Activated CD4-positive, alpha-beta T cell treated with anti-CD3 and anti-CD28 coated beads for 36 hours (primary cell): Measurements from ENCODE around the gene PSKH1. TPM values are rescaled to one million over a fixed set of nuclear protein-coding genes. Genes with fewer than 3 reads are reported as not detected.

Source experiments
- ATAC-seq: fragments of 200-7000 bp; cut with Tn5 transposase; one replicate; pipeline ENCODE4 v1.10.0; 2021; ENCODE audit warnings: mild to moderate bottlenecking, moderate library complexity
- CTCF ChIA-PET: fragments of 350-600 bp; sonication (Branson Sonifier 250); formaldehyde crosslinking; loops from one replicate; lab custom pipeline; 2021; ENCODE audit warnings: antibody characterized with exemption; lab: Charles Lee
- POLR2A ChIA-PET: fragments of 350-600 bp; sonication (Branson Sonifier 250); formaldehyde crosslinking; loops from one replicate; lab custom pipeline; 2021; ENCODE audit warnings: antibody characterized with exemption, inconsistent platforms; lab: Charles Lee
- DNase-seq: peaks from one replicate; pipeline ENCODE4 v3.0.0-alpha.2; 2020
- H3K27ac Mint-ChIP-seq: one replicate; pipeline ENCODE4 v1.8.0; 2021; ENCODE audit warnings: mixed read lengths
- H3K27me3 Mint-ChIP-seq: one replicate; pipeline ENCODE4 v1.8.0; 2021; ENCODE audit warnings: mixed read lengths
- H3K36me3 Mint-ChIP-seq: one replicate; pipeline ENCODE4 v1.8.0; 2021; ENCODE audit warnings: low read depth, mixed read lengths
- H3K4me1 Mint-ChIP-seq: one replicate; pipeline ENCODE4 v1.8.0; 2021; ENCODE audit warnings: mixed read lengths
- H3K4me3 Mint-ChIP-seq: one replicate; pipeline ENCODE4 v1.8.0; 2021; ENCODE audit warnings: mild to moderate bottlenecking, moderate library complexity, mixed read lengths
- H3K9me3 Mint-ChIP-seq: one replicate; pipeline ENCODE4 v1.8.0; 2021; ENCODE audit warnings: low read depth, mixed read lengths
- intact Hi-C, 2 experiments: fragments of 100-400 bp; cut with DNase I in 1 of 2; cut with micrococcal nuclease in 1 of 2; formaldehyde crosslinking; loops; one replicate each; pipeline versions ENCODE4 v1.14.2 to v1.15.1; 2022 to 2024; cut with DNase I, micrococcal nuclease
- total RNA-seq, 2 experiments: library from RNA; stranded (reverse); gene quantifications; one replicate each; pipeline ENCODE4 v1.2.3, GENCODE V29; 2021

The PSKH1 gene
- total RNA-seq, 2 experiments from 2014 or later = 11.7 to 11.9 TPM

GRCh38 chr16:67878846-67879245, 14.2 kb upstream of the PSKH1 start:
- Mint-ChIP-seq H3K36me3 (peaks cover 31% of the 10 kb centered on the region), H3K4me1 (peaks cover 21% of the 10 kb centered on the region), H3K27ac (no peak overlapping the region), H3K9me3 (no peaks in the 10 kb centered on the region), H3K27me3 (no peaks in the 10 kb centered on the region), H3K4me3 (no peak overlapping the region)
- ATAC-seq = no peak
- intact Hi-C loops = no loop called here
- POLR2A ChIA-PET = no interaction called here
- CTCF ChIA-PET = interaction anchor here (0.6 to 1.2 kb wide), 3 partner anchors 31 to 162 kb away, joined by 3 to 4 read pairs (median 3); no protein-coding TSS in a partner anchor
- no peak for DNase-seq

DNA sequence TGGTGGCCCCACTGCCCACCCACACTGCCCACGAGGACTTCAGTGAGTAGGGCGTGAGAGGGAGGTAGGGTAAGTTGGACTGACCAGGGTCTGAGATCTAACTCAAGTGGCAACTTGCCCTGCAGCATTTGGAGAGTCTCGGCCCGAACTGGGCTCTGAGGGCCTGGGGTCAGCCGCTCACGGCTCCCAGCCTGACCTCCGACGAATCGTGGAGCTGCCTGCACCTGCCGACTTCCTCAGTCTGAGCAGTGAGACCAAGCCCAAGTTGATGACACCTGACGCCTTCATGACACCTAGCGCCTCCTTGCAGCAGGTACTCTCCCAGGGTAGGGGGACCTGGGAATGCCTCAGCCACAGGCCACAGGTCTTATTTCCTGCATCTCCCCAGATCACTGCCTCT, 13.6 kb upstream of the PSKH1 start:
- DNase-seq (no peak), ATAC-seq (no peak)
- ChIA-PET POLR2A (interaction anchor here (0.7 kb wide), 1 partner anchor 15 kb away, joined by 3 read pairs; no protein-coding TSS in a partner anchor), CTCF (interaction anchor here (0.6 to 1.2 kb wide), 2 partner anchors 34 to 161 kb away, joined by 3 to 4 read pairs; no protein-coding TSS in a partner anchor)
- Mint-ChIP-seq H3K4me3 (no peak overlapping the region), H3K27me3 (no peaks in the 10 kb centered on the region), H3K9me3 (no peaks in the 10 kb centered on the region), H3K4me1 (peaks cover 15% of the 10 kb centered on the region), H3K36me3 (peaks cover 33% of the 10 kb centered on the region), H3K27ac (no peak overlapping the region)
- intact Hi-C loops = no loop called here

DNA sequence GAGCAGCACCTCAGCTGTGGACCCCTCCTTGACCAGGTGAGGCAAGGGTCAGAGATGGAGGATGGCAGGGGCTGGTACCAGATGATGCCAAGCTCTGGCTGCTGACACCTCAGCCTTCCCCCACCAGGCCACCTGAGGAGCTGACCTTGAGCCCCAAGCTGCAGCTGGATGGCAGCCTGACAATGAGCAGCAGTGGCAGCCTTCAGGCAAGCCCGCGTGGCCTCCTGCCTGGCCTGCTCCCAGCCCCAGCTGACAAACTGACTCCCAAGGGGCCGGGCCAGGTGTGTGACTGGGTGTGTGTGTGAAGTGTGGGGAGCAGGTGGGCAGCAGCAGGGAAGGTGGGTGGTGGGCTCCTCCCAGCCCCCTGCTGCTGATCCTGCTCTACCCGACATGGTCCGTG, 13.1 kb upstream of the PSKH1 start:
- H3K4me1 Mint-ChIP-seq = peaks cover 12% of the 10 kb centered on the region
- no peaks in the 10 kb centered on the region for H3K27me3 Mint-ChIP-seq
- H3K9me3 Mint-ChIP-seq = no peaks in the 10 kb centered on the region
- ATAC-seq (no peak), DNase-seq (no peak)
- no peak overlapping the region for H3K4me3 Mint-ChIP-seq
- intact Hi-C loops = no loop called here
- H3K27ac Mint-ChIP-seq = no peak overlapping the region
- POLR2A ChIA-PET = interaction anchor here (0.7 kb wide), 1 partner anchor 16 kb away, joined by 3 read pairs; no protein-coding TSS in a partner anchor
- CTCF ChIA-PET = interaction anchor here (0.5 to 0.8 kb wide), 2 partner anchors 12 to 171 kb away, joined by 3 read pairs; no protein-coding TSS in a partner anchor
- H3K36me3 Mint-ChIP-seq = peaks cover 35% of the 10 kb centered on the region

- H3K36me3 Mint-ChIP-seq = peaks cover 37% of the 10 kb centered on the region
These were observed 12.5 kb upstream of the PSKH1 start for GRCh38 chr16:67880584-67880983.

GRCh38 chr16:67881621-67882161, 11.4 kb upstream of the PSKH1 start:
- no peaks in the 10 kb centered on the region for H3K9me3 Mint-ChIP-seq
- no peaks in the 10 kb centered on the region for H3K27me3 Mint-ChIP-seq
- H3K4me1 Mint-ChIP-seq = no peaks in the 10 kb centered on the region
- peaks cover 36% of the 10 kb centered on the region for H3K36me3 Mint-ChIP-seq
- POLR2A ChIA-PET = interaction anchor here (0.9 kb wide), 1 partner anchor 11 kb away, joined by 4 read pairs; the partner anchor contains the start of gene PSKH1
- CTCF ChIA-PET = interaction anchor here (0.6 to 3.2 kb wide), 7 partner anchors 8 to 334 kb away, joined by 3 to 17 read pairs (median 5); partner anchors contain the start of gene EDC4
- intact Hi-C loops = loop anchor here in 1 of 2 experiments (2.0 kb wide), 1 partner anchor 159 kb away; no protein-coding TSS in a partner anchor
- ATAC-seq (no peak), DNase-seq (no peak)
- H3K27ac Mint-ChIP-seq = no peak overlapping the region
- no peak overlapping the region for H3K4me3 Mint-ChIP-seq

More at GRCh38 chr16:67880584-67880983, 12.5 kb upstream of the PSKH1 start:
- Mint-ChIP-seq H3K4me1 (peaks cover 6% of the 10 kb centered on the region), H3K27me3 (no peaks in the 10 kb centered on the region), H3K9me3 (no peaks in the 10 kb centered on the region), H3K27ac (no peak overlapping the region), H3K4me3 (no peak overlapping the region)
- DNase-seq (no peak), ATAC-seq (no peak)
- ChIA-PET CTCF (interaction anchor here (0.5 to 1.0 kb wide), 3 partner anchors 11 to 171 kb away, joined by 3 to 4 read pairs (median 3); no protein-coding TSS in a partner anchor), POLR2A (no interaction called here)
- intact Hi-C loops = no loop called here

GRCh38 chr16:67882374-67883145, 10.5 kb upstream of the PSKH1 start:
- CTCF ChIA-PET = interaction anchor here (0.8 to 3.6 kb wide), 18 partner anchors 8 to 500 kb away, joined by 3 to 21 read pairs (median 6); partner anchors contain the start of genes CTRL, EDC4, PSKH1 and PSMB10
- H3K4me3 Mint-ChIP-seq = no peak overlapping the region
- no peaks in the 10 kb centered on the region for H3K4me1 Mint-ChIP-seq
- intact Hi-C loops = loop anchor here (1.0 to 2.0 kb wide), 3 partner anchors 46 to 158 kb away; no protein-coding TSS in a partner anchor
- H3K9me3 Mint-ChIP-seq = no peaks in the 10 kb centered on the region
- POLR2A ChIA-PET = interaction anchor here (0.9 kb wide), 1 partner anchor 10 kb away, joined by 4 read pairs; the partner anchor contains the start of gene PSKH1
- ATAC-seq = no peak
- no peak overlapping the region for H3K27ac Mint-ChIP-seq
- no peak for DNase-seq
- no peaks in the 10 kb centered on the region for H3K27me3 Mint-ChIP-seq
- H3K36me3 Mint-ChIP-seq = peaks cover 29% of the 10 kb centered on the region

- ChIA-PET POLR2A (interaction anchor here (0.5 to 0.7 kb wide), 2 partner anchors 14 to 216 kb away, joined by 3 read pairs; no protein-coding TSS in a partner anchor), CTCF (interaction anchor here (0.5 to 3.6 kb wide), 35 partner anchors 9 to 501 kb away, joined by 3 to 21 read pairs (median 4); partner anchors contain the start of genes CTRL, DPEP2, EDC4 and NFATC3)
- intact Hi-C loops = loop anchor here (1.0 to 2.0 kb wide), 3 partner anchors 45 to 157 kb away; no protein-coding TSS in a partner anchor
- Mint-ChIP-seq H3K9me3 (no peaks in the 10 kb centered on the region), H3K27me3 (no peaks in the 10 kb centered on the region), H3K27ac (no peak overlapping the region), H3K4me1 (no peaks in the 10 kb centered on the region), H3K4me3 (no peak overlapping the region), H3K36me3 (peaks cover 29% of the 10 kb centered on the region)
- no peak for ATAC-seq
- no peak for DNase-seq
These were observed 9.7 kb upstream of the PSKH1 start for GRCh38 chr16:67883146-67883871.

DNA sequence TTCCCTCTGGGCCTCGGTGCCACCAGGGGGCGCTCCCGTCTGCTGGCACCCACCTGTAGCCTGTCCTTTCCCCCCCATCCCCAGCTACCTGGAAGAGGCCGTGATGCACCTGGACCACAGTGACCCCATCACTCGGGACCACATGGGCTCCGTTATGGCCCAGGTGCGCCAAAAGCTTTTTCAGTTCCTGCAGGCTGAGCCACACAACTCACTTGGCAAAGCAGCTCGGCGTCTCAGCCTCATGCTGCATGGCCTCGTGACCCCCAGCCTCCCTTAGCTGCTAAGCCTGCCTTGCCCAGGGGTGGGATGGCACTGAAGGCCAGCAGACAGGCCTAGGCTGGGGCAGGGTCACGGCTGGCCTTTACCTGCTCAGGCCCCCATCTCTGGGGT, 9.2 kb upstream of the PSKH1 start:
- no peaks in the 10 kb centered on the region for H3K4me1 Mint-ChIP-seq
- intact Hi-C loops = loop anchor here (1.0 to 2.0 kb wide), 3 partner anchors 44 to 157 kb away; no protein-coding TSS in a partner anchor

DNA sequence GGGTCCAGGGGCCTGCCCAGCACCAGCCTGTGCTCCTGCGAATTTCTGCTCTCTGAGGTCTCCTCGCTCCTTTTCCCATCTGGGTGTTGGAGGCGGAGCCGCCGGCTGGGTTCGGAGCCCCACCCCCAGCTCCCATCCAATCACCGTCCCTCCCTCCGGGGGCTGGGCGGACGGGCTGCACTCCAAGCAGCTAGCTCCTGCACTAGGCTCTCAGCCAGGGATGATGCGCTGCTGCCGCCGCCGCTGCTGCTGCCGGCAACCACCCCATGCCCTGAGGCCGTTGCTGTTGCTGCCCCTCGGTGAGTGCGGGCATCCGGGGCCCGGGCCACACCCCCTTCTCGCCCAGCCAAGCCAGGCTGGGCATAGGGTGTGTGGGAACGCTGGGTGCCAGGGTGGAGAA, 8.4 kb upstream of the PSKH1 start, which contains the start of gene NRN1L:
TSS of gene NRN1L (plus strand) at position 202 of the 400 bp plus-strand sequence. CDS start at position 221, 19 bp downstream.
- H3K36me3 Mint-ChIP-seq = peaks cover 20% of the 10 kb centered on the region
- POLR2A ChIA-PET = interaction anchor here (1.0 kb wide), 1 partner anchor 32 kb away, joined by 3 read pairs; no protein-coding TSS in a partner anchor
- intact Hi-C loops = no loop called here
- H3K4me1 Mint-ChIP-seq = no peaks in the 10 kb centered on the region
- H3K4me3 Mint-ChIP-seq = no peak within 1 kb of the TSS
- DNase-seq (no peak), ATAC-seq (no peak)
- no peaks in the 10 kb centered on the region for H3K27me3 Mint-ChIP-seq
- CTCF ChIA-PET = interaction anchor here (1.0 to 3.6 kb wide), 11 partner anchors 10 to 200 kb away, joined by 3 to 21 read pairs (median 14); partner anchors contain the start of genes CTRL, NFATC3 and PSMB10
- no peak within 1 kb of the TSS for H3K27ac Mint-ChIP-seq
- H3K9me3 Mint-ChIP-seq = no peaks in the 10 kb centered on the region

More for the DNA sequence above, 9.2 kb upstream of the PSKH1 start:
- CTCF ChIA-PET = interaction anchor here (0.5 to 3.6 kb wide), 35 partner anchors 8 to 502 kb away, joined by 3 to 21 read pairs (median 4); partner anchors contain the start of genes CTRL, DPEP2, EDC4 and NFATC3
- Mint-ChIP-seq H3K27me3 (no peaks in the 10 kb centered on the region), H3K9me3 (no peaks in the 10 kb centered on the region), H3K36me3 (peaks cover 25% of the 10 kb centered on the region), H3K27ac (no peak overlapping the region), H3K4me3 (no peak overlapping the region)
- DNase-seq = peak; percentile 85
- peak; percentile 92 for ATAC-seq
- POLR2A ChIA-PET = interaction anchor here (0.5 to 1.0 kb wide), 3 partner anchors 13 to 217 kb away, joined by 3 read pairs; no protein-coding TSS in a partner anchor

DNA sequence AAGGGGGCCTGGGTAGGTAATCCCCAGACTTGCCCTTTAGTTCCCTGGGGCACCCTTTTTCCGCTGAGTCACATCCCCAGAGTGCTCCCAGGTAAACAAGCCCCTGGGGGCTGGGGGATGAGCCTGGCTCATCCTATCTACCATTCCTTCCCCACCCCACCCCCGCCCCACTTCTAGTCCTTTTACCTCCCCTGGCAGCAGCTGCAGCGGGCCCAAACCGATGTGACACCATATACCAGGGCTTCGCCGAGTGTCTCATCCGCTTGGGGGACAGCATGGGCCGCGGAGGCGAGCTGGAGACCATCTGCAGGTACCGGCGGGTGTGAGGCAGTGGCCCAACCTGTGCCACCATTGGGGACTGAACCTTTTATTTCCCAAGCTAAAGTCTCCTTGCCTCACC, 7.5 kb upstream of the PSKH1 start:
- Mint-ChIP-seq H3K4me1 (no peaks in the 10 kb centered on the region), H3K4me3 (no peak overlapping the region), H3K9me3 (no peaks in the 10 kb centered on the region), H3K27ac (no peak overlapping the region), H3K27me3 (no peaks in the 10 kb centered on the region), H3K36me3 (peaks cover 15% of the 10 kb centered on the region)
- no peak for ATAC-seq
- ChIA-PET CTCF (interaction anchor here (0.8 to 3.6 kb wide), 7 partner anchors 8 to 156 kb away, joined by 3 to 21 read pairs (median 4); partner anchors contain the start of gene CTRL), POLR2A (no interaction called here)
- no peak for DNase-seq
- intact Hi-C loops = no loop called here
